Testis (tissue), 2 donors: Measurements from ENCODE around the gene WDR44.

Experiments
- CTCF ChIP-seq, 3 experiments: fragments of 450-650 bp in 2 of 3; fragments of 200-600 bp in 1 of 3; sonication (generic) in 1 of 3; IDR thresholded peaks; one replicate each; pipeline ENCODE4 v1.5.1; 2016 to 2019; ENCODE audit warnings: antibody characterized with exemption in 3 of 3, mild to moderate bottlenecking in 2 of 3, moderate library complexity in 1 of 3
- POLR2A ChIP-seq: fragments of 450-650 bp; IDR thresholded peaks from one replicate; pipeline ENCODE4 v1.6.1; 2017; ENCODE audit warnings: antibody characterized with exemption, mild to moderate bottlenecking, moderate library complexity

DNA sequence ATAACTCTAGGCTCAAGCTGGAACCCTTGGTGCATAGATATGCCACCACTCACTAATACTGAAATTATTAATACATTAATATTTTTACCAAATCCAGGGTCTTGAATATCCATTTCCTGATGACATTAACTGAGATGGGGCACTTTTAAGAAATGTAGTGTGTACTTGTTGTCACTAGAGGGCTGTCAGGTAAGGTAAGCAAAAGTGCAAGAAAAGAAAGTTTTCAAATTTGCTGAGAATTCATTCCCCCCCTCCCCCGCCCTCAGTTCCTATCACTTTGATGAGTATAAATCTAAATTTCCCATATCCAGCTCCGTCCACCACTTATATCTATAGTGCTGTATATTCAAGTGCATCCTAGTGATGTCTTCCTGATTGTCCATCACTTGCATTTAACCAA, 20.5 kb upstream of the WDR44 start:
- no peak for TF ChIP-seq POLR2A
- no peak for TF ChIP-seq CTCF (IDR thresholded peaks at IDR 0.05)
